C4-2B (cell line): ENCODE measurements around the gene ZBTB43.

Experiments used
- ZFX ChIP-seq: fragments of 450-650 bp; IDR thresholded peaks from 2 replicates; pipeline ENCODE4 v1.6.1; 2017
- TF ChIP-seq, protein P1 (sequence below): fragments of 450-650 bp; conservative IDR thresholded peaks from 2 replicates; pipeline ENCODE4 v1.5.1; 2017; ENCODE audit warnings: mild to moderate bottlenecking

DNA sequence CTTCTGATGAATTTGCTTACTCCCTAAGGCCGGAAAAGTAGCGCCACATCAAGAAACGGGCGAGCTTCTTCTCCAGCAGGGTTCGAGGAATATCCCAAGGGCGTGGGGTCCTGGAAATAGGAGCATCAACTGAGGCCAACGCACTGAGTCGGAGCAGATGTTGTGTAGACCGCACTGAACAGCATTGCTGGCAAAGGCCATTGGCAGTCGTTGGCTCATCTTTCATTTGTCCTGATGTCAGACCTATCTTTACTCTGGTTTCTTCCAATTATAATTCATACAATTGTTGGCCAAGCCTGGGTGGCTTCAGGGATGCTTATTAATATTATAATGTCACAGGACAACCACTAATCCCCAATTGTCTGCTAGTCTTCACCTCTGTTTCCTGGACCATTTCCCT is 82.1 kb downstream of the ZBTB43 start:
- TF ChIP-seq, protein P1, sequence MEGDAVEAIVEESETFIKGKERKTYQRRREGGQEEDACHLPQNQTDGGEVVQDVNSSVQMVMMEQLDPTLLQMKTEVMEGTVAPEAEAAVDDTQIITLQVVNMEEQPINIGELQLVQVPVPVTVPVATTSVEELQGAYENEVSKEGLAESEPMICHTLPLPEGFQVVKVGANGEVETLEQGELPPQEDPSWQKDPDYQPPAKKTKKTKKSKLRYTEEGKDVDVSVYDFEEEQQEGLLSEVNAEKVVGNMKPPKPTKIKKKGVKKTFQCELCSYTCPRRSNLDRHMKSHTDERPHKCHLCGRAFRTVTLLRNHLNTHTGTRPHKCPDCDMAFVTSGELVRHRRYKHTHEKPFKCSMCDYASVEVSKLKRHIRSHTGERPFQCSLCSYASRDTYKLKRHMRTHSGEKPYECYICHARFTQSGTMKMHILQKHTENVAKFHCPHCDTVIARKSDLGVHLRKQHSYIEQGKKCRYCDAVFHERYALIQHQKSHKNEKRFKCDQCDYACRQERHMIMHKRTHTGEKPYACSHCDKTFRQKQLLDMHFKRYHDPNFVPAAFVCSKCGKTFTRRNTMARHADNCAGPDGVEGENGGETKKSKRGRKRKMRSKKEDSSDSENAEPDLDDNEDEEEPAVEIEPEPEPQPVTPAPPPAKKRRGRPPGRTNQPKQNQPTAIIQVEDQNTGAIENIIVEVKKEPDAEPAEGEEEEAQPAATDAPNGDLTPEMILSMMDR, result no peak
- no peak for TF ChIP-seq ZFX
